Subcutaneous abdominal adipose tissue (tissue), 5 donors: Measurements from ENCODE around the gene KLF1.
"Not testable (repeated sequence)": the region's sequence is repeated elsewhere in the genome, so short reads cannot be mapped to it uniquely, and the experiment has no call there.

Source experiments
- H3K27ac ChIP-seq: one replicate; pipeline ENCODE4 v1.7.0; 2013; ENCODE audit warnings: low read depth, mild to moderate bottlenecking, inconsistent platforms, low read length, moderate library complexity
- H3K27me3 ChIP-seq, 5 donors: one replicate each; pipeline ENCODE4 v1.7.0; 2013; ENCODE audit warnings: low read length in 5 of 5, inconsistent platforms in 1 of 5; ENCODE audit not compliant: control insufficient read depth in 5 of 5, insufficient read depth in 4 of 5
- H3K36me3 ChIP-seq, 5 donors: one replicate each; pipeline ENCODE4 v1.7.0; 2013; ENCODE audit warnings: low read length in 5 of 5; ENCODE audit not compliant: control insufficient read depth in 5 of 5, insufficient read depth in 5 of 5
- H3K4me1 ChIP-seq, 5 donors: one replicate each; pipeline ENCODE4 v1.7.0; 2013; ENCODE audit warnings: low read length in 5 of 5, mild to moderate bottlenecking in 3 of 5, moderate library complexity in 1 of 5; ENCODE audit not compliant: control insufficient read depth in 5 of 5, insufficient read depth in 5 of 5
- H3K4me3 ChIP-seq, 5 donors: one replicate each; pipeline ENCODE4 v1.7.0; 2013; ENCODE audit warnings: low read length in 5 of 5, low read depth in 1 of 5
- H3K9ac ChIP-seq, 5 donors: one replicate each; pipeline ENCODE4 v1.7.0; 2013; ENCODE audit warnings: low read length in 5 of 5, mild to moderate bottlenecking in 4 of 5, moderate library complexity in 3 of 5
- H3K9me3 ChIP-seq, 5 donors: one replicate each; pipeline ENCODE4 v1.7.0; 2013; ENCODE audit warnings: low read length in 5 of 5; ENCODE audit not compliant: control insufficient read depth in 5 of 5
- donor health status: healthy.
- donor health status: healthy.
- donor health status: healthy.
- donor health status: healthy.
- donor health status: healthy.

KLF1 gene

DNA sequence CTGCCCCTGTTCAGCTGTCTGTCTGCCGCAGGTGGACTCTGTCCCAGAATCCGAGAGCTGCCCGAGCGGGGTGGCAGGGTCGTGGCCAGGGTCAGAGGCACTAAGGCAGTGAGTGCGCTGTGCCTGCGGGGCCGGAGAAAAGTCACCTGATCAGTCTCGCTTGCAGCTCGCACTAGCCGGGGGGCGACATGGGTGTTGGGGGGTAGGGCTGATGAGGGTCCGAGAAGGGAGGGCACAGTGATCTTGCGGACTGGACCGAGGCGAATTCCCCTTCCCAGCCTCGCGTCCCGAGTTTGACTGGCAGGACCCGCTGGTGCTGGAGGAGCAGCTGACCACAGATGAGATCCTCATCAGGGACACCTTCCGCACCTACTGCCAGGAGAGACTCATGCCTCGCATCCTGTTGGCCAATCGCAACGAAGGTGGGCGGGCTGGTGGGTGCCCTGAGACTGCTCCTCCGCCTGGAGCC, 4.6 kb upstream of the KLF1 start:
- Histone ChIP-seq H3K36me3 (peaks cover 0 to 29% (median 25%) of the 10 kb centered on the region in 5 donors), H3K4me1 (peaks cover 0 to 19% (median 17%) of the 10 kb centered on the region in 5 donors), H3K27ac (peak overlapping the region; percentile 37), H3K27me3 (peaks cover 0 to 6% (median 0%) of the 10 kb centered on the region in 5 donors), H3K9ac (peak overlapping the region in 4 of 5 donors; percentile 72 to 90 (median 81)), H3K4me3 (peak overlapping the region; percentile 76 to 97 (median 88)), H3K9me3 (no peaks in the 10 kb centered on the region)

DNA sequence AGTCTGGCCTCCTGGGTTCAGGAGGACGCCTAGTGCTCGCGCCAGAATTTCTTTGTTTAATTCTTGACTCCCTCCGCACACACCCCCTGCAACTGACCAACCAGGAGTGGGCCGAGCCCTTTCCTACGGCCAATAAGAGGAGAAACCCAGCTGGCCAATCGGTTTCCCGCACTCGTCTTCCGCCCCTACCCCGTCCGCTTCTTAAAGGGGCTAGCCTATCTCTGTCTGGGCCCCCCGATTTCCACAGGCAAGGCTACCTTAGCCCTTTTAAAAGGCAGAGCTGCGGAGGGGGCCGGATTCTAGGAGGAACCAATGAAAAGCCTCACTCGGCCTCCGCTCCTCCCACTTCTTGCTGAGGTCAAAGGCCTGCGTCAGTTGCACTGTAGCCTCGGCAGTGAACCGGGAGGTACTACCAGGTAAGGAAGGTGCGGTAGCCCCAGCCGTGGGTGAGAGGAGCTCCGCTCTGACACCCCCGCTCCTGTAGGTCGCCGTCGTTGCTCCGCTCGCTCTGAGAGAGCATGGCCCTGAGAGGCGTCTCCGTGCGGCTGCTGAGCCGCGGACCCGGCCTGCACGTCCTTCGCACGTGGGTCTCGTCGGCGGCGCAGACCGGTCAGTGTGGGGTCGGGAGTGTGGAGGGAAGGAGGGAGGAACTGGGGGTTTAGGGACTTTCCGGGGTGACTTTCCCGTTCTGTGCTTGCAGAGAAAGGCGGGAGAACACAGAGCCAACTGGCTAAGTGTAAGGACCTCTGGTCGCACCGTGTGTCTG, 4.0 kb upstream of the KLF1 start, which contains the start of gene GCDH:
TSS of gene GCDH (plus strand) at position 374 of the 766 bp plus-strand sequence. CDS start at position 519, 145 bp downstream.
- peaks cover 0 to 20% (median 17%) of the 10 kb centered on the region in 5 donors for H3K4me1 ChIP-seq
- no peaks in the 10 kb centered on the region for H3K9me3 ChIP-seq
- H3K9ac ChIP-seq: peak within 1 kb of the TSS; percentile 38 to 90 (median 73)
- peak within 1 kb of the TSS; percentile 76 to 97 (median 88) for H3K4me3 ChIP-seq
- peaks cover 0 to 22% (median 18%) of the 10 kb centered on the region in 5 donors for H3K36me3 ChIP-seq
- peak within 1 kb of the TSS; percentile 37 for H3K27ac ChIP-seq
- peaks cover 0 to 11% (median under 1%) of the 10 kb centered on the region in 5 donors for H3K27me3 ChIP-seq

DNA sequence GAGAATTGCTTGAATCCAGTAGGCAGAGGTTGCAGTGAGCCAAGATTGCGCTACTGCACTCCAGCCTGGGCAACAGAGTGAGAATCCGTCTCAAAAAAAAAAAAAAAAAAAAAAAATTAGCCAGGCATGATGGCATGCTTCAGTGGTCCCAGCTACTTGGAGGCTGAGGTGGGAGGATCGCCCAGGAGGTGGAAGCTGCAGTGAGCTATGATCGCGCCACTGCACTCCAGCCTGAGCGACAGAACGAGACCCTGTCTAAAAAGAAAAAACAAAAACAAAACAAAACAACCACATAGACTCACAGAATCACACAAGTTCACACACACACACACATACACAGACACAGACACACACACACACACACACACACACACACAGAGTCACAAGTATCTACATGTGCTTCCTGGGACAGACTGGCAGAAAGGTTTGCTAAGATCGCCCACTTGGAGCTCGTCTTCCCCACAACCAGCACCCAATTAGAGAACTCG, 3.3 kb upstream of the KLF1 start:
- H3K4me1 ChIP-seq: peaks cover 0 to 26% (median 23%) of the 10 kb centered on the region in 5 donors
- peak overlapping the region; percentile 37 for H3K27ac ChIP-seq
- peak overlapping the region; percentile 37 to 94 (median 56) for H3K4me3 ChIP-seq
- H3K9ac ChIP-seq, H3K9me3 ChIP-seq: not testable (repeated sequence)
- H3K36me3 ChIP-seq: peaks cover 0 to 20% (median 18%) of the 10 kb centered on the region in 5 donors
- peaks cover 0 to 15% (median 2%) of the 10 kb centered on the region in 5 donors for H3K27me3 ChIP-seq

DNA sequence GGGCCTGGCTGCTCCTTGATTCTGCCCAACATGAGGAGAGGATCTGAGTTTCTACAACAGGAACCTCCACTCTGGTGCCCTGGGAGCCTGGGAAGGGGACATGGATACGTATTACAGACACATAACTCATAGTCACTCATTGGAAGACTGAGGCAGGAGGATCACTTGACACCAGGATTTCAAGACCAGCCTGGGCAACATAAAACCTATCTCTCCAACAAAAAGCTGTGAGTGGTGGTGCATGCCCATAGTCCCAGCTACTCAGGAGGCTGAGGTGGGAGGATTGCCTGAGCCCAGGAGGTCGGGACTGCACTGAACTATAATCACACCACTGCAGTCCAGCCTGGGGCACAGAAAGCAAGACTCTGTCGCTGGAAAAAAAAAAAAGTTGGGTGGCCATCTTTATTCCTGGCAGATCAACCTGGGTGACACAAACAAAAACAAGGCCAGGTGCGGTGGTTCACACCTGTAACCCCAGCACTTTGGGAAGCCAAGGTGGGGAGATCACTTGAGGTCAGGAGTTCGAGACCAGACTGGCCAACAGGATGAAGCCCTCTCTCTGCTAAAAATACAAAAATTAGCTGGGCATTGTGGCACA, 1.1 kb upstream of the KLF1 start:
- Histone ChIP-seq H3K27ac (no peak overlapping the region), H3K4me1 (peaks cover 0 to 33% (median 30%) of the 10 kb centered on the region in 5 donors)

DNA sequence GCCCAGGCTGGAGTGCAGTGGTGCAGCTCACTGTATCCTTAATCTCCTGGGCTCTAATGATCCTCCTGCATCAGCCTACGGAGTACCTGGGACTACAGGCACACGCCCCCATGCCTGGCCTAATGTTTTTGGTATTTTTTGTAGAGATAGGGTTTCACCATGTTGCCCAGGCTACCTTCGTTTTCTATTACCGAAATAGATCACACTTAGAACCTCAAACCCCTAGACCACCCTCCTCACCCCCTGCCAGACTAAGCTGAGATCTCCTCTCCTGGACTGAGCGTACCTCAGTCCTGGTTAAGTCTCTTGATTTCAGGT, 391 bp downstream of the KLF1 start:
- Histone ChIP-seq H3K4me1 (peaks cover 0 to 27% (median 24%) of the 10 kb centered on the region in 5 donors), H3K36me3 (no peaks in the 10 kb centered on the region), H3K4me3 (no peak overlapping the region), H3K27ac (no peak overlapping the region), H3K27me3 (peaks cover 6 to 26% (median 9%) of the 10 kb centered on the region in 5 donors), H3K9ac (no peak overlapping the region), H3K9me3 (peaks cover 5 to 17% (median 10%) of the 10 kb centered on the region in 5 donors)

More for the DNA sequence above, 1.1 kb upstream of the KLF1 start:
- H3K27me3 ChIP-seq: peaks cover 6 to 26% (median 9%) of the 10 kb centered on the region in 5 donors
- H3K9ac ChIP-seq: no peak overlapping the region
- H3K4me3 ChIP-seq: no peak overlapping the region
- H3K36me3 ChIP-seq: peaks cover 0 to under 1% (median 0%) of the 10 kb centered on the region in 5 donors
- H3K9me3 ChIP-seq: peaks cover 5 to 17% (median 10%) of the 10 kb centered on the region in 5 donors

DNA sequence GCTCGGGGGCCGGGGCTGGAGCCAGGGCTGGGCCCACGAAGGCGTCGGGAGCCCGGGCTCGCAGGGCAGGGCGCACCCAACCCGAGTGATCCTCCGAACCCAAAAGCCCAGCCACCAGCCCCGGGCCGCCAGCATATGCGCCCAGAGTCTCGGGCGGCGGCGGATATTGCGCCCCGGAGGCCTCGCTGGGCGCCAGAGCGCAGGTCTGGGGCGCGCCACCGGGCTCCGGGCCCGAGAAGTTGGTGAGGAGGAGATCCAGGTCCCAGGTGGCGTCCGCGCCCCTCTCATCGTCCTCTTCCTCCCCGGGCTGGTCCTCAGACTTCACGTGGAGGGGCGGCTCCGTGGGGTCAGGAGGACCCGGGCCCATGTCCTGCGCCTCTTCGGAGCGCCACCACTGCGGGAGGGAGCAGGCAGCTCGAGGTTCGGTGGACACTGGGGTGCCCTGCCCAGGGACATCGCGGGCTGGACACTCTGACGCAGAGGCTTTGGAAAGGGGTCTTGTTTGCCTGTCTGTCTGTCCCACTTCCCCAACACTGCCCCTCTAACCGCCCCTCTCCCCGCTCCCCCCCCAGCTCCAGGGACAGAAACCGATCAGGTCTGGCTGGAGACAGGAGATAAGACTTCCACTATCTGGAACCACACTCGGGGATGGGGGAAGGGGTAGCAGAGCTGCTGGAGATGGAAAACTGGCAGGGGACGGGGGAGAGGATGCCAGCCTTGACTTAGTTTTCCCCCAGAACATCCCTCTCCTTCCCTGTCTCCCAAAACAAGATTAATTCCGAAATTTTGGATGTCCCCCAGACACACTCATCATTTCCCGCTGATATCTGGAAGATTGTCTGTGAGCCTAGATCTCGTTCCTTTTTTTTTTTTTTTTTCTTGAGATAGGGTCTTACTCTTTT, 1.0 kb downstream of the KLF1 start:
- H3K4me3 ChIP-seq: peak overlapping the region in 2 of 5 donors; percentile 38 to 62
- no peaks in the 10 kb centered on the region for H3K36me3 ChIP-seq
- no peak overlapping the region for H3K27ac ChIP-seq
- H3K27me3 ChIP-seq: peaks cover 6 to 26% (median 9%) of the 10 kb centered on the region in 5 donors
- peaks cover 0 to 25% (median 22%) of the 10 kb centered on the region in 5 donors for H3K4me1 ChIP-seq
- H3K9ac ChIP-seq: no peak overlapping the region
- peaks cover 5 to 17% (median 10%) of the 10 kb centered on the region in 5 donors for H3K9me3 ChIP-seq

DNA sequence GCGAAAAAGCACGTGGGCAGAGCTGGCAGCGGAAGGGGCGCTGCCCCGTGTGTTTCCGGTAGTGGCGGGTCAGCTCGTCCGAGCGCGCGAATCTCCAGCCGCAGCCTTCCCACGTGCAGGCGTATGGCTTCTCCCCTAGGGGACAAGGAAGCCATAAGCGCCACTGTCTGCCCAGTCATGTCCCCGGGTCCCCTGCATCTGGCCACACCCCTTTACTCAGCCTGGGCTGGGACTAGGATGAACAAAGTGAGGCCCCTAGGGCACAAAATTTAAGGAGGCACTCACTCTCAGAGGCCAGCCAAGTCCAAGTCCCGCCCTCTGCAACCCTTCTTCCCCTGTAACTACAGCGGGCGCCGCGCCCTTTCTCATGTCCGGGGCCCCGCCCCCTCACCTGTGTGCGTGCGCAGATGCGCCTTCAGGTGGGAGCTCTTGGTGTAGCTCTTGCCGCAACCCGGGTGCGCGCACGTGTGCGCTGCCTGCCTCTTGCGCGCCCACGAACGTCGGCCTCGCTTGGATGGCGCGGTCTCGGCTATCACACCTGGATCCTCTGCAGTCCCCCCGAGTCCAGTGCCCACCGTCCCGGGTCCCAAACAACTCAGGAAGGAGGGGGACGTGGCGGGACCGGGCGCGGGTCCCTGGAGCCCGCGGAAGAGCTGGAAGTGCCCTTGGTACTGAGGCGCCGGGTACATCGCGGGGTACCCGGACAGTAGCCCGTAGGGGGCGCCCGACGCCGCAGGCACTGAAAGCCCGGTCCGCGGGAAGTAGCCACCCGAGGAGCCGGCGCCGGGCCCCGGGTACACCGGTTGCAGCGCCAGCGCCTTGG, 1.9 kb downstream of the KLF1 start:
- Histone ChIP-seq H3K27me3 (peaks cover 6 to 26% (median 9%) of the 10 kb centered on the region in 5 donors), H3K27ac (no peak overlapping the region), H3K9ac (no peak overlapping the region)

DNA sequence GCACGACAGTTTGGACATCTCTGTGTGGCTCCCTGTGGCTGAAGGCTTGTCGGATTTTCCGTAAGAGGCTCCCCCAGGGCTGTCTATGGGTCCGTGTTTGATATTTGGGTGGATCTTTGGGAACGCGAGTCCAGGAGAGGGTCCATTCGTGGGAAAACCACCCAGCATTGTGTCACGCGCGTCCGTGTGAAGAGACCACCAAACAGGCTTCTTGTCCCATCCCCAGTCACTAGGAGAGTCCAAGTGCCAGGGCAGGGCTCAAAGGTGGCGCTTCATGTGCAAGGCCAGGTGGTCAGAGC, 2.4 kb downstream of the KLF1 start:
- Histone ChIP-seq H3K27ac (no peak overlapping the region), H3K27me3 (peaks cover 6 to 26% (median 9%) of the 10 kb centered on the region in 5 donors), H3K4me1 (peaks cover 0 to 29% (median 25%) of the 10 kb centered on the region in 5 donors), H3K36me3 (no peaks in the 10 kb centered on the region), H3K9me3 (peaks cover 5 to 17% (median 10%) of the 10 kb centered on the region in 5 donors), H3K4me3 (peak overlapping the region in 2 of 5 donors; percentile 26 to 62), H3K9ac (no peak overlapping the region)

More for the DNA sequence above, 1.9 kb downstream of the KLF1 start:
- H3K4me1 ChIP-seq: peaks cover 0 to 28% (median 25%) of the 10 kb centered on the region in 5 donors
- H3K4me3 ChIP-seq: peak overlapping the region in 3 of 5 donors; percentile 26 to 62 (median 38)
- H3K36me3 ChIP-seq: no peaks in the 10 kb centered on the region
- peaks cover 5 to 17% (median 10%) of the 10 kb centered on the region in 5 donors for H3K9me3 ChIP-seq

DNA sequence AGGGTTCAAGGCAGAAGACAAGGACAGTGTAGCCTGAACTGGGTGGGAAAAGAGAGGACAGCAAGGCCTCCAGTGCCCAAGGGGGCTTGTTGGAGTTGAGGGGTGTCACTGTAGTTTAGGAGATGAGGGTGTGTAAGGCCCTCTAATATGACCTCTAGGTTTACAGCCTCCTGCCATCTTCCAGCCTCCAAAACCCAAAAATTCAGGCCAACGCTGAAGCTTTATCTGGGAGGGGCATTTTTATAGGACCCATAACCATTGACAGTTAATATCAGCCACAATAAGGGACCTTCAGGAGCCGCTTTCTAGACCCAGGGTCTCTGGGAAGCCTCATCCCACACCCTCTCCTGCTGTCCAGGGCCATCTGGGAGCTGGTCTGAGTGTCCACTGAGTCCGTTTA, 2.8 kb downstream of the KLF1 start:
- H3K4me3 ChIP-seq: peak overlapping the region in 1 of 5 donors; percentile 26
- H3K9ac ChIP-seq: no peak overlapping the region

More for the DNA sequence above, 2.8 kb downstream of the KLF1 start:
- Histone ChIP-seq H3K36me3 (no peaks in the 10 kb centered on the region), H3K4me1 (peaks cover 0 to 29% (median 25%) of the 10 kb centered on the region in 5 donors), H3K27me3 (peaks cover 6 to 26% (median 9%) of the 10 kb centered on the region in 5 donors), H3K9me3 (peaks cover 5 to 17% (median 10%) of the 10 kb centered on the region in 5 donors), H3K27ac (no peak overlapping the region)
